HepG2 (cell line): Measurements from ENCODE around the gene VAMP5. TPM values are rescaled to one million over a fixed set of nuclear protein-coding genes. Genes with fewer than 3 reads are reported as not detected.

ENCODE experiments used
- HNF4A ChIP-seq: sonication (generic); formaldehyde crosslinking; IDR thresholded peaks from 2 replicates; pipeline ENCODE4 v1.4.0; 2020; ENCODE audit warnings: missing genetic modification reagents
- ISL2 ChIP-seq: sonication (generic); formaldehyde crosslinking; IDR thresholded peaks from 2 replicates; pipeline ENCODE4 v1.5.0; 2020; ENCODE audit warnings: missing genetic modification reagents
- KMT2B ChIP-seq: IDR thresholded peaks from 2 replicates; pipeline ENCODE4 v1.6.1; 2016; ENCODE audit warnings: missing genetic modification reagents, missing compliant biosample characterization
- MLX ChIP-seq: IDR thresholded peaks from 2 replicates; pipeline ENCODE4 v1.6.1; 2016
- SATB2 ChIP-seq: sonication (generic); formaldehyde crosslinking; IDR thresholded peaks from 2 replicates; pipeline ENCODE4 v1.5.0; 2020; ENCODE audit warnings: missing genetic modification reagents
- SP140L ChIP-seq: sonication (generic); formaldehyde crosslinking; IDR thresholded peaks from 2 replicates; pipeline ENCODE4 v1.4.0; 2020; ENCODE audit warnings: missing genetic modification reagents, borderline replicate concordance
- THAP11 ChIP-seq: IDR thresholded peaks from 2 replicates; pipeline ENCODE4 v1.6.1; 2016; ENCODE audit warnings: missing biosample characterization, missing genetic modification reagents
- ZBTB14 ChIP-seq: sonication (generic); formaldehyde crosslinking; IDR thresholded peaks from 2 replicates; pipeline ENCODE4 v1.4.0; 2020; ENCODE audit warnings: missing genetic modification reagents
- ZKSCAN8 ChIP-seq: IDR thresholded peaks from 2 replicates; pipeline ENCODE4 v1.6.1; 2016; ENCODE audit warnings: borderline replicate concordance, missing genetic modification reagents, missing compliant biosample characterization
- ZNF567 ChIP-seq: sonication (generic); formaldehyde crosslinking; IDR thresholded peaks from 2 replicates; pipeline ENCODE4 v1.8.1; 2023; ENCODE audit warnings: mild to moderate bottlenecking, missing genetic modification reagents, borderline replicate concordance
- ZNF572 ChIP-seq: sonication (generic); formaldehyde crosslinking; IDR thresholded peaks from 2 replicates; pipeline ENCODE4 v1.5.1; 2020; ENCODE audit warnings: mild to moderate bottlenecking, missing genetic modification reagents
- ZNF672 ChIP-seq: sonication (generic); formaldehyde crosslinking; IDR thresholded peaks from 2 replicates; pipeline ENCODE4 v1.8.1; 2022; ENCODE audit warnings: missing genetic modification reagents
- ZNF703 ChIP-seq: sonication (generic); formaldehyde crosslinking; IDR thresholded peaks from 2 replicates; pipeline ENCODE4 v1.5.1; 2020; ENCODE audit warnings: missing genetic modification reagents, mild to moderate bottlenecking, moderate library complexity, borderline replicate concordance
- polyA plus RNA-seq, 8 experiments: library from polyadenylated mRNA; depleted of rRNA in 3 of 8; stranded (reverse) in 7 of 8; unstranded in 1 of 8; fragments of >200 nt; fragmentation: Illumina TruSeq in 4 of 8; extraction: Trizol in 4 of 8; gene quantifications; 2 replicates each; pipeline versions ENCODE4 v1.2.1 to v1.2.3, GENCODE V29; 2011 to 2016; ENCODE audit warnings: low read depth in 4 of 8, missing spikeins in 1 of 8, mixed read lengths in 1 of 8; ENCODE audit not compliant: insufficient read depth in 1 of 8
- total RNA-seq, 5 experiments: library from RNA; depleted of rRNA; stranded (reverse); fragments of >200 nt; fragmentation: Illumina TruSeq; extraction: Trizol; gene quantifications; 2 replicates each; pipeline ENCODE4 v1.2.3, GENCODE V29; 2016; ENCODE audit warnings: low read depth in 1 of 5
- TF ChIP-seq, protein P1 (sequence below): sonication (generic); formaldehyde crosslinking; IDR thresholded peaks from 2 replicates; pipeline ENCODE4 v1.4.0; 2020; ENCODE audit warnings: missing genetic modification reagents
- TF ChIP-seq, protein P2 (sequence below): sonication (generic); formaldehyde crosslinking; IDR thresholded peaks from 2 replicates; pipeline ENCODE4 v1.4.0; 2020; ENCODE audit warnings: mild to moderate bottlenecking, missing genetic modification reagents
- TF ChIP-seq, protein P3 (sequence below): sonication (generic); formaldehyde crosslinking; IDR thresholded peaks from 2 replicates; pipeline ENCODE4; 2020; ENCODE audit warnings: missing genetic modification reagents, mild to moderate bottlenecking, borderline replicate concordance
- TF ChIP-seq, protein P4 (sequence below): sonication (generic); formaldehyde crosslinking; IDR thresholded peaks from 2 replicates; pipeline ENCODE4 v1.4.0; 2020; ENCODE audit warnings: missing genetic modification reagents

Gene VAMP5
- total and polyA plus RNA-seq, 2 of the 13 experiments (the other 11 are each of a cell fraction or from before 2014, with no cell fraction given) = 7.2 to 56.7 TPM

- TF ChIP-seq, protein P1, sequence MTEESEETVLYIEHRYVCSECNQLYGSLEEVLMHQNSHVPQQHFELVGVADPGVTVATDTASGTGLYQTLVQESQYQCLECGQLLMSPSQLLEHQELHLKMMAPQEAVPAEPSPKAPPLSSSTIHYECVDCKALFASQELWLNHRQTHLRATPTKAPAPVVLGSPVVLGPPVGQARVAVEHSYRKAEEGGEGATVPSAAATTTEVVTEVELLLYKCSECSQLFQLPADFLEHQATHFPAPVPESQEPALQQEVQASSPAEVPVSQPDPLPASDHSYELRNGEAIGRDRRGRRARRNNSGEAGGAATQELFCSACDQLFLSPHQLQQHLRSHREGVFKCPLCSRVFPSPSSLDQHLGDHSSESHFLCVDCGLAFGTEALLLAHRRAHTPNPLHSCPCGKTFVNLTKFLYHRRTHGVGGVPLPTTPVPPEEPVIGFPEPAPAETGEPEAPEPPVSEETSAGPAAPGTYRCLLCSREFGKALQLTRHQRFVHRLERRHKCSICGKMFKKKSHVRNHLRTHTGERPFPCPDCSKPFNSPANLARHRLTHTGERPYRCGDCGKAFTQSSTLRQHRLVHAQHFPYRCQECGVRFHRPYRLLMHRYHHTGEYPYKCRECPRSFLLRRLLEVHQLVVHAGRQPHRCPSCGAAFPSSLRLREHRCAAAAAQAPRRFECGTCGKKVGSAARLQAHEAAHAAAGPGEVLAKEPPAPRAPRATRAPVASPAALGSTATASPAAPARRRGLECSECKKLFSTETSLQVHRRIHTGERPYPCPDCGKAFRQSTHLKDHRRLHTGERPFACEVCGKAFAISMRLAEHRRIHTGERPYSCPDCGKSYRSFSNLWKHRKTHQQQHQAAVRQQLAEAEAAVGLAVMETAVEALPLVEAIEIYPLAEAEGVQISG (CRISPR knock-in tag) = peak; percentile 72
- TF ChIP-seq ISL2 (CRISPR knock-in tag) (no peak), THAP11 (peak; percentile 71), ZNF567 (CRISPR knock-in tag) (0 out of 2 replicates have a peak, but pooled peaks have one; percentile 77), ZNF703 (CRISPR knock-in tag) (no peak), HNF4A (CRISPR knock-in tag) (peak; percentile 47; the same call in 1 of the 2 replicates), KMT2B (no peak), ZKSCAN8 (peak; percentile 71), MLX (CRISPR knock-in tag) (peak; percentile 52; the same call in 1 of the 2 replicates), ZNF672 (CRISPR knock-in tag) (no peak), ZNF572 (CRISPR knock-in tag) (peak; percentile 40; the same call in 1 of the 2 replicates), SATB2 (no peak), SP140L (CRISPR knock-in tag) (no peak), ZBTB14 (CRISPR knock-in tag) (no peak)
- TF ChIP-seq, protein P2, sequence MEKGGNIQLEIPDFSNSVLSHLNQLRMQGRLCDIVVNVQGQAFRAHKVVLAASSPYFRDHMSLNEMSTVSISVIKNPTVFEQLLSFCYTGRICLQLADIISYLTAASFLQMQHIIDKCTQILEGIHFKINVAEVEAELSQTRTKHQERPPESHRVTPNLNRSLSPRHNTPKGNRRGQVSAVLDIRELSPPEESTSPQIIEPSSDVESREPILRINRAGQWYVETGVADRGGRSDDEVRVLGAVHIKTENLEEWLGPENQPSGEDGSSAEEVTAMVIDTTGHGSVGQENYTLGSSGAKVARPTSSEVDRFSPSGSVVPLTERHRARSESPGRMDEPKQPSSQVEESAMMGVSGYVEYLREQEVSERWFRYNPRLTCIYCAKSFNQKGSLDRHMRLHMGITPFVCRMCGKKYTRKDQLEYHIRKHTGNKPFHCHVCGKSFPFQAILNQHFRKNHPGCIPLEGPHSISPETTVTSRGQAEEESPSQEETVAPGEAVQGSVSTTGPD = no peak
- TF ChIP-seq, protein P3, sequence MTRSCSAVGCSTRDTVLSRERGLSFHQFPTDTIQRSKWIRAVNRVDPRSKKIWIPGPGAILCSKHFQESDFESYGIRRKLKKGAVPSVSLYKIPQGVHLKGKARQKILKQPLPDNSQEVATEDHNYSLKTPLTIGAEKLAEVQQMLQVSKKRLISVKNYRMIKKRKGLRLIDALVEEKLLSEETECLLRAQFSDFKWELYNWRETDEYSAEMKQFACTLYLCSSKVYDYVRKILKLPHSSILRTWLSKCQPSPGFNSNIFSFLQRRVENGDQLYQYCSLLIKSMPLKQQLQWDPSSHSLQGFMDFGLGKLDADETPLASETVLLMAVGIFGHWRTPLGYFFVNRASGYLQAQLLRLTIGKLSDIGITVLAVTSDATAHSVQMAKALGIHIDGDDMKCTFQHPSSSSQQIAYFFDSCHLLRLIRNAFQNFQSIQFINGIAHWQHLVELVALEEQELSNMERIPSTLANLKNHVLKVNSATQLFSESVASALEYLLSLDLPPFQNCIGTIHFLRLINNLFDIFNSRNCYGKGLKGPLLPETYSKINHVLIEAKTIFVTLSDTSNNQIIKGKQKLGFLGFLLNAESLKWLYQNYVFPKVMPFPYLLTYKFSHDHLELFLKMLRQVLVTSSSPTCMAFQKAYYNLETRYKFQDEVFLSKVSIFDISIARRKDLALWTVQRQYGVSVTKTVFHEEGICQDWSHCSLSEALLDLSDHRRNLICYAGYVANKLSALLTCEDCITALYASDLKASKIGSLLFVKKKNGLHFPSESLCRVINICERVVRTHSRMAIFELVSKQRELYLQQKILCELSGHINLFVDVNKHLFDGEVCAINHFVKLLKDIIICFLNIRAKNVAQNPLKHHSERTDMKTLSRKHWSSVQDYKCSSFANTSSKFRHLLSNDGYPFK = peak; percentile 37; the same call in 1 of the 2 replicates
- TF ChIP-seq, protein P4, sequence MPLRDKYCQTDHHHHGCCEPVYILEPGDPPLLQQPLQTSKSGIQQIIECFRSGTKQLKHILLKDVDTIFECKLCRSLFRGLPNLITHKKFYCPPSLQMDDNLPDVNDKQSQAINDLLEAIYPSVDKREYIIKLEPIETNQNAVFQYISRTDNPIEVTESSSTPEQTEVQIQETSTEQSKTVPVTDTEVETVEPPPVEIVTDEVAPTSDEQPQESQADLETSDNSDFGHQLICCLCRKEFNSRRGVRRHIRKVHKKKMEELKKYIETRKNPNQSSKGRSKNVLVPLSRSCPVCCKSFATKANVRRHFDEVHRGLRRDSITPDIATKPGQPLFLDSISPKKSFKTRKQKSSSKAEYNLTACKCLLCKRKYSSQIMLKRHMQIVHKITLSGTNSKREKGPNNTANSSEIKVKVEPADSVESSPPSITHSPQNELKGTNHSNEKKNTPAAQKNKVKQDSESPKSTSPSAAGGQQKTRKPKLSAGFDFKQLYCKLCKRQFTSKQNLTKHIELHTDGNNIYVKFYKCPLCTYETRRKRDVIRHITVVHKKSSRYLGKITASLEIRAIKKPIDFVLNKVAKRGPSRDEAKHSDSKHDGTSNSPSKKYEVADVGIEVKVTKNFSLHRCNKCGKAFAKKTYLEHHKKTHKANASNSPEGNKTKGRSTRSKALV = 0 out of 2 replicates have a peak, but pooled peaks have one; percentile 10
Measured at GRCh38 chr2:85589982-85590791, 6.0 kb downstream of the VAMP5 start (continued).
